ENCODE data around the gene TMEM120B.
A peak's percentile ranks its signal among the peaks of the same experiment; 100 is the strongest.
"Not testable (repeated sequence)": the region's sequence is repeated elsewhere in the genome, so short reads cannot be mapped to it uniquely, and the experiment has no call there.

Gene TMEM120B

DNA sequence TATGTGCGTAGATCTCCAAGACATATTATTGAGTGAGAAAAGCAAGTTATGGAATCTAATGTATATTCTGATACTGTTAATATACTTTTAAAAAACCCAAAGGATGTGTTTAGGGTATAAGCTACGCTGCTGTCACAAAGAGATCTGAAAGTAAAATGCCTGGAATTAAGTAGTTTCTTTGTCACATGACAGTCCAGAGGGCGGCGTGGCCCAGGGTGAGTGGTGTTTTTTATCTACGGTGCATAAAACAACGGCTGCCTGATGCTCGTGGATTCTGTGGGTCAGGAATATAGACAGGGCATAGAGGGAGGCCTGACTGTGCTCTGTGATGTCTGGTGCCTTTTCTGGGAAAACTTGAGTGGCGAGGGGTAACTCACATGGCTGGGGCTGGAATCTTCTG is 21.3 kb downstream of the TMEM120B start:
- no peaks in the 10 kb centered on the region for H3K4me1 ChIP-seq (ENCODE audit: control insufficient read depth, insufficient read depth, low read length)
- H3K27me3 ChIP-seq (ENCODE audit: control insufficient read depth, insufficient read depth, low read length, poor library complexity, severe bottlenecking) = no peaks in the 10 kb centered on the region
- no peak overlapping the region for H3K27ac ChIP-seq (ENCODE audit: insufficient read depth, low read depth, low read length, poor library complexity, severe bottlenecking)
- 93 to 97% methylated on average over 8 of the region's 8 CpGs for WGBS, 2 experiments
- no peaks in the 10 kb centered on the region for H3K9me3 ChIP-seq (ENCODE audit: control insufficient read depth, low read length)
- no peaks in the 10 kb centered on the region for H3K36me3 ChIP-seq (ENCODE audit: control insufficient read depth, insufficient read depth, low read length)
- H3K4me3 ChIP-seq (ENCODE audit: insufficient read depth, low read depth, low read length) = no peak overlapping the region

DNA sequence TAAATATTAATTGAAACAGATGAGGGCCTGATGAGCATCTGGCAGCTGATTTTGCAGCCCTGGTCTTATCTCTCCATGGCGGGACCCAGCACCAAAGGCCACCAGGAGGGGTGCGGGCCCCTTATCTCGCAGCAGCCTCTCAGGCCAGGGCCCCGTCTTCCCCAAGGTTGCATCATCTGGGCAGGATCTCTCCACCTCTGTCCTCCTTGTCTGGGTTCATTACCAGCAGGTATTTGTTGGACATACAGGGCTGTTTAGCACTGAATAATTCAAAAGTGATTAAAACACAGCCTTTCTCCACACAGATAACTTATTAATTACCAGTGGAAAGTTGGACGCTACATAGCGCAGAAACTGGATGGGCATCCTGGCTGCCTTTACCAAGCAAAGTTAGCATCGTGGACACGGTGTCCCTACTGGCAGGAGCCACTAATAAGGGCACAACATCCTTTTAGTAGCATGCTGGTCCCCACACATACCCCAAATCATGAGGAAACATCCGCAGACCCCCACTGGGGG is 25.8 kb downstream of the TMEM120B start:
- no peaks in the 10 kb centered on the region for H3K4me1 ChIP-seq (ENCODE audit: control insufficient read depth, insufficient read depth, low read length)
- WGBS, 2 experiments = 91 to 93% methylated on average over 9 of the region's 9 CpGs

GRCh38 chr12:121740847-121741246 is 28.3 kb downstream of the TMEM120B start:
- Histone ChIP-seq H3K9me3 (ENCODE audit: control insufficient read depth, low read length) (no peaks in the 10 kb centered on the region), H3K4me3 (ENCODE audit: insufficient read depth, low read depth, low read length) (no peak overlapping the region), H3K27me3 (ENCODE audit: control insufficient read depth, insufficient read depth, low read length, poor library complexity, severe bottlenecking) (no peaks in the 10 kb centered on the region), H3K36me3 (ENCODE audit: control insufficient read depth, insufficient read depth, low read length) (no peaks in the 10 kb centered on the region), H3K4me1 (ENCODE audit: control insufficient read depth, insufficient read depth, low read length) (no peaks in the 10 kb centered on the region), H3K27ac (ENCODE audit: insufficient read depth, low read depth, low read length, poor library complexity, severe bottlenecking) (no peak overlapping the region)
- 96 to 97% methylated on average over 4 of the region's 4 CpGs for WGBS, 2 experiments

More for the DNA sequence above, 25.8 kb downstream of the TMEM120B start:
- H3K27me3 ChIP-seq (ENCODE audit: control insufficient read depth, insufficient read depth, low read length, poor library complexity, severe bottlenecking) = no peaks in the 10 kb centered on the region
- no peak overlapping the region for H3K4me3 ChIP-seq (ENCODE audit: insufficient read depth, low read depth, low read length)
- no peaks in the 10 kb centered on the region for H3K36me3 ChIP-seq (ENCODE audit: control insufficient read depth, insufficient read depth, low read length)
- H3K27ac ChIP-seq (ENCODE audit: insufficient read depth, low read depth, low read length, poor library complexity, severe bottlenecking) = no peak overlapping the region
- no peaks in the 10 kb centered on the region for H3K9me3 ChIP-seq (ENCODE audit: control insufficient read depth, low read length)

DNA sequence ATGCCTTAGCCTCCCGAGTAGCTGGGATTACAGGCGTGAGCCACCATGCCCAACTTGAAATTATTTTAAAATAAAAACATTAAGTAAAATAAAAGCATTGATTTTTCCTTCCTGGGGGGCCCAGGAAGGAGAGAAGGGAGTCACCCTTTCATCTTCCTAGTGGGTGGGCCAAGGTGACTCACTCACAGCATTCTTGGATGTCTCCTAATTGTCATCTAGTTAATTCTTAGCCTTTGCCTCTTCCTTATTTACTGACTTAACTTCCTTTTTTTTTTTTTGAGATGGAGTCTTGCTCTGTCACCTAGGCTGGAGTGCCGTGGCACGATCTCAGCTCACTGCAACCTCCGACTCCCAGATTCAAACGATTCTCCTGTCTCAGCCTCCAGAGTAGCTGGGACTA is 29.2 kb downstream of the TMEM120B start:
- H3K27me3 ChIP-seq (ENCODE audit: control insufficient read depth, insufficient read depth, low read length, poor library complexity, severe bottlenecking) = no peaks in the 10 kb centered on the region
- no peak overlapping the region for H3K4me3 ChIP-seq (ENCODE audit: insufficient read depth, low read depth, low read length)
- no peak overlapping the region for H3K27ac ChIP-seq (ENCODE audit: insufficient read depth, low read depth, low read length, poor library complexity, severe bottlenecking)
- WGBS, 2 experiments = 88 to 93% methylated on average over 5 to 6 of the region's 6 CpGs
- no peaks in the 10 kb centered on the region for H3K9me3 ChIP-seq (ENCODE audit: control insufficient read depth, low read length)
- H3K36me3 ChIP-seq (ENCODE audit: control insufficient read depth, insufficient read depth, low read length) = no peaks in the 10 kb centered on the region
- H3K4me1 ChIP-seq (ENCODE audit: control insufficient read depth, insufficient read depth, low read length) = no peaks in the 10 kb centered on the region

DNA sequence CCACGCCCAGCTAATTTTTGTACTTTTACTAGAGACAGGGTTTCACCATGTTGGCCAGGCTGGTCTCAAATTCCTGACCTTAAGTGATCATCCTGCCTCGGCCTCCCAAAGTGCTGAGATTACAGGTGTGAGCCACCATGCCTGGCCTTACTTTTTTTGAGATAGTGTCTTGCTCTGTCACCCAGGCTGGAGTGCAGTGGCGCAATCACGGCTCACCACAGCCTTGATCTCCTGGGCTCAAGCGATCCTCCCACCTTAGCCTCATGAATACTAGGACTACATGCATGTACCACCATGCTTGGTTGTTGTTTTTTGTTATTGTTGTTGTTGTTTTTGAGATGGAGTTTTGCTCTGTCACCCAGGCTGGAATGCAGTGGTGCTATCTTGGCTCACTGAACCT is 33.0 kb downstream of the TMEM120B start:
- WGBS, 2 experiments = 92% methylated on average over 5 of the region's 5 CpGs
- not testable (repeated sequence) for H3K36me3 ChIP-seq (ENCODE audit: control insufficient read depth, insufficient read depth, low read length); H3K27me3 ChIP-seq (ENCODE audit: control insufficient read depth, insufficient read depth, low read length, poor library complexity, severe bottlenecking); H3K4me1 ChIP-seq (ENCODE audit: control insufficient read depth, insufficient read depth, low read length); H3K9me3 ChIP-seq (ENCODE audit: control insufficient read depth, low read length); H3K27ac ChIP-seq (ENCODE audit: insufficient read depth, low read depth, low read length, poor library complexity, severe bottlenecking); H3K4me3 ChIP-seq (ENCODE audit: insufficient read depth, low read depth, low read length)

DNA sequence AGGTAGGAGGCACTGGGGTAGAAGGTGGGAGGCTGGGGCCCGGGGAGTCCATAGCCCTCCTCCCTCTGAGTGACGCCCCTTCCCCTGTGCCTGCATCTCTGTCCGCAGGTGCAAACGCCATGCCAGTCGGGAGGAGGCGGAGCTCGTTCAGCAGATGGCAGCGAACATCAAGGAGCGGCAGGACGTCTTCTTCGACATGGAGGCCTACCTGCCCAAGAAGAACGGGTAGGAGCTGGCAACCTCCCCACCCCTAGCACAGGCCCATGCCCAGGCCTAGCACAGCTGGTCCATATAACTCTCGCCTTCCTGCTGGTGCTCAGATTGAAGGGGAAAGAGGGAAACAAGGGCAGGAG is 35.6 kb downstream of the TMEM120B start:
- Histone ChIP-seq H3K27me3 (ENCODE audit: control insufficient read depth, insufficient read depth, low read length, poor library complexity, severe bottlenecking) (no peaks in the 10 kb centered on the region), H3K36me3 (ENCODE audit: control insufficient read depth, insufficient read depth, low read length) (no peaks in the 10 kb centered on the region), H3K4me1 (ENCODE audit: control insufficient read depth, insufficient read depth, low read length) (no peaks in the 10 kb centered on the region), H3K4me3 (ENCODE audit: insufficient read depth, low read depth, low read length) (no peak overlapping the region), H3K27ac (ENCODE audit: insufficient read depth, low read depth, low read length, poor library complexity, severe bottlenecking) (peak overlapping the region; percentile 67), H3K9me3 (ENCODE audit: control insufficient read depth, low read length) (no peaks in the 10 kb centered on the region)
- WGBS, 2 experiments = 66 to 74% methylated on average over 13 of the region's 13 CpGs

DNA sequence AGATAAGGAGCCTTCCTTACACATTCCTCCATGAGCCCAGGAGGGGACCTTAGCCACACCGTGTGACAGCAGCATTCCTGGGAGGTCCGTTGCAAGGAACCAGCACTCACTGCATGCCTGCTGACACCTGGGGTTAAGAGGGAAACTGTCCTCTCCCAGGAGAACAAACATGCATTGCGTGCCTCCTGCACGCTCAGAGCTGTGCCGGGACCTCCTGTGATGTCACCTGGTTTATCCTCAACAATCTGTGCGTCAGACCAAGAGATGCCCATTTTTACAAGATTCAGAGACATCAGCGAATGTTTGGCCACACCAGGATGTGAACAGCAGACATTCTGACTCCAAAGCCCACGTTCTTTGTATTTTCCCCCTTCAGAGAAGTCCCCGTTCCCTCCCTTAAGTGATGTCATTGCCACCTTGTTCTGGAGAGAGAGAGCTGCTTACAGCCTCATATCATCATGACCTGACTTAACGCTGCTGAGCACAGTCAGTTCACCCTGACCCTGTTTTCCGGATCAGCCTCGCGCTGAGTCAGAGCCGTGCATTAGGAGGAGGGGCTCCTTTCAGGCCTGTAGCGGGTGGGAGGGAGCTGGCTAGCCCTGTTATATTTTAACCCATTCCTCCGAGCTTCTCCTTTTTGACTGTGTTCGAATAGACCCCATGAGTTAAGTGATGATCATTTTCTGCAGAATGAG is 36.2 kb downstream of the TMEM120B start:
- Histone ChIP-seq H3K36me3 (ENCODE audit: control insufficient read depth, insufficient read depth, low read length) (no peaks in the 10 kb centered on the region), H3K27ac (ENCODE audit: insufficient read depth, low read depth, low read length, poor library complexity, severe bottlenecking) (peak overlapping the region; percentile 67), H3K27me3 (ENCODE audit: control insufficient read depth, insufficient read depth, low read length, poor library complexity, severe bottlenecking) (no peaks in the 10 kb centered on the region), H3K4me1 (ENCODE audit: control insufficient read depth, insufficient read depth, low read length) (no peaks in the 10 kb centered on the region), H3K4me3 (ENCODE audit: insufficient read depth, low read depth, low read length) (no peak overlapping the region), H3K9me3 (ENCODE audit: control insufficient read depth, low read length) (no peaks in the 10 kb centered on the region)
- 55 to 59% methylated on average over 17 of the region's 17 CpGs for WGBS, 2 experiments

DNA sequence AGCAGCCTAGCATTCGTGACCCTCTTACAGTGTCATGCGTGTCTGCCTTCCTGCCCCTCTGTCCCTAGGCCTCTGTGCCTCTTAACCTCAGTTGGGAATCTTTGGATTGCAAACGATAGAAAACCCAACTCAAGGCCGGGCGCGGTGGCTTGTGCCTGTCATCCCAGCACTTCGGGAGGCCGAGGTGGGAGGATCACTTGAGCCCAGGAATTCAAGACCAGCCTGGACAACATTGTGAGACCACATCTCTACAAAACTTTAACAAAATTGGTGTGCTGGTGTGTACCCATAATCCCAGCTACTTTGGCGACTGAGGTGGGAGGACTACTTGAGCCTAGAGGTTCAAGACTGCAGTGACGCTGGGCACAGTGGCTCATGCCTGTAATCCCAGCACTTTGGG is 36.7 kb downstream of the TMEM120B start:
- 89 to 91% methylated on average over 10 of the region's 10 CpGs for WGBS, 2 experiments
- Histone ChIP-seq H3K27me3 (ENCODE audit: control insufficient read depth, insufficient read depth, low read length, poor library complexity, severe bottlenecking) (no peaks in the 10 kb centered on the region), H3K36me3 (ENCODE audit: control insufficient read depth, insufficient read depth, low read length) (no peaks in the 10 kb centered on the region), H3K9me3 (ENCODE audit: control insufficient read depth, low read length) (no peaks in the 10 kb centered on the region), H3K27ac (ENCODE audit: insufficient read depth, low read depth, low read length, poor library complexity, severe bottlenecking) (no peak overlapping the region), H3K4me1 (ENCODE audit: control insufficient read depth, insufficient read depth, low read length) (no peaks in the 10 kb centered on the region), H3K4me3 (ENCODE audit: insufficient read depth, low read depth, low read length) (no peak overlapping the region)

DNA sequence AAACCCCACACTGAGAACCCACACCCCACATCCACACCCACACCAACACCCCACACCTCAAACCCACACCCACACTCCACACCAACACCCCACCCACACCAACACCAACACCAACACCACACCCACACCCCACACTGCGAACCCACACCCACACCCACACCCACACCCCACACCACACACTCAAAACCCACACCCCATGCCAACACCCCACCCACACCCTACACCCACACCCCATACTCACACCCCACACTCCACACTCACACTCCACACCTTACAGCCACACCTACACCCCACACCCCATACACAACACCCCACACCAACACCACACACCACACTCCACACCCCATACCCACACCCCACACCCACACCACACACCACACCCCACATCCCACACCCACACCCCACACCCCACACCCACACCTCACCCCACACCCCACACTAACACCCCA is 38.0 kb downstream of the TMEM120B start:
- no peak overlapping the region for H3K27ac ChIP-seq (ENCODE audit: insufficient read depth, low read depth, low read length, poor library complexity, severe bottlenecking)
- no peak overlapping the region for H3K4me3 ChIP-seq (ENCODE audit: insufficient read depth, low read depth, low read length)
- no peaks in the 10 kb centered on the region for H3K4me1 ChIP-seq (ENCODE audit: control insufficient read depth, insufficient read depth, low read length)
- no peaks in the 10 kb centered on the region for H3K27me3 ChIP-seq (ENCODE audit: control insufficient read depth, insufficient read depth, low read length, poor library complexity, severe bottlenecking)
- H3K36me3 ChIP-seq (ENCODE audit: control insufficient read depth, insufficient read depth, low read length) = no peaks in the 10 kb centered on the region
- H3K9me3 ChIP-seq (ENCODE audit: control insufficient read depth, low read length) = no peaks in the 10 kb centered on the region
- 45 to 54% methylated on average over 1 of the region's 1 CpG for WGBS, 2 experiments

- WGBS, 2 experiments = 86 to 100% methylated on average over 1 of the region's 1 CpG
- Histone ChIP-seq H3K36me3 (ENCODE audit: control insufficient read depth, insufficient read depth, low read length) (no peaks in the 10 kb centered on the region), H3K4me3 (ENCODE audit: insufficient read depth, low read depth, low read length) (no peak overlapping the region), H3K9me3 (ENCODE audit: control insufficient read depth, low read length) (no peaks in the 10 kb centered on the region), H3K4me1 (ENCODE audit: control insufficient read depth, insufficient read depth, low read length) (no peaks in the 10 kb centered on the region), H3K27me3 (ENCODE audit: control insufficient read depth, insufficient read depth, low read length, poor library complexity, severe bottlenecking) (no peaks in the 10 kb centered on the region), H3K27ac (ENCODE audit: insufficient read depth, low read depth, low read length, poor library complexity, severe bottlenecking) (no peak overlapping the region)
These were observed 38.5 kb downstream of the TMEM120B start for GRCh38 chr12:121751034-121751433.

Data from ectodermal cell (in vitro differentiated cells).